Tibial nerve (tissue), 4 donors: Measurements from ENCODE around the gene HADHA. TPM values are rescaled to one million over a fixed set of nuclear protein-coding genes. Genes with fewer than 3 reads are reported as not detected.

Experiments
- DNase-seq, 2 donors: peaks; one replicate each; pipeline ENCODE4 v3.0.0-alpha.2; 2019; ENCODE audit warnings: low spot score in 2 of 2
- H3K27ac ChIP-seq, 4 donors: fragments of 200-600 bp; sonication (generic) in 3 of 4; one replicate each; pipeline ENCODE4 v1.5.1; 2017 to 2019; ENCODE audit warnings: mild to moderate bottlenecking in 1 of 4
- H3K27me3 ChIP-seq, 2 donors: fragments of 200-600 bp; sonication (generic) in 1 of 2; one replicate each; pipeline versions ENCODE4 v1.5.1 to v1.6.0; 2017 to 2019
- H3K36me3 ChIP-seq, 3 donors: fragments of 200-600 bp; sonication (generic); one replicate each; pipeline ENCODE4 v1.5.1; 2018 to 2019
- H3K4me1 ChIP-seq, 4 donors: fragments of 200-600 bp; sonication (generic) in 3 of 4; one replicate each; pipeline ENCODE4 v1.5.1; 2017 to 2019
- H3K4me3 ChIP-seq, 4 donors: fragments of 200-600 bp; sonication (generic) in 3 of 4; one replicate each; pipeline ENCODE4 v1.5.1; 2017 to 2019; ENCODE audit warnings: mild to moderate bottlenecking in 1 of 4, moderate library complexity in 1 of 4
- H3K9me3 ChIP-seq, 4 donors: fragments of 200-600 bp; sonication (generic) in 3 of 4; one replicate each; pipeline ENCODE4 v1.5.1; 2017 to 2019
- CTCF ChIP-seq, 5 experiments: fragments of 200-600 bp in 3 of 5; fragments of 450-650 bp in 2 of 5; sonication (generic) in 3 of 5; IDR thresholded peaks; one replicate each; pipeline ENCODE4 v1.5.1; 2016 to 2019; ENCODE audit warnings: antibody characterized with exemption in 5 of 5, mild to moderate bottlenecking in 3 of 5, moderate library complexity in 2 of 5
- EP300 ChIP-seq, 2 donors: sonication (generic); formaldehyde crosslinking; IDR thresholded peaks; one replicate each; pipeline ENCODE4 v1.6.1; 2017; ENCODE audit warnings: antibody characterized with exemption in 2 of 2, mild to moderate bottlenecking in 1 of 2
- POLR2A ChIP-seq, 2 donors: fragments of 450-650 bp; IDR thresholded peaks; one replicate each; pipeline ENCODE4 v1.6.1; 2017; ENCODE audit warnings: antibody characterized with exemption in 2 of 2, mild to moderate bottlenecking in 2 of 2, moderate library complexity in 2 of 2
- WGBS, 2 donors: methylation state at CpG; one replicate each; pipeline ENCODE4 v1.1.5; 2018; 5-methylcytosine and 5-hydroxymethylcytosine counted together
- total RNA-seq, 4 donors: library from RNA; depleted of rRNA; stranded (reverse); fragments of >200 nt; gene quantifications; one replicate each; pipeline ENCODE4 v1.1.0, GENCODE V29; 2016

The HADHA gene
- total RNA-seq, 4 donors from 2014 or later: 91.8 to 115 (median 104) TPM

- WGBS, 2 donors: 44 to 58% methylated on average over 16 to 20 of the region's 20 CpGs
- DNase-seq: no peak
- Histone ChIP-seq H3K36me3 (peaks cover 0 to 34% (median 0%) of the 10 kb centered on the region in 3 donors), H3K4me1 (peaks cover 0 to 20% (median 5%) of the 10 kb centered on the region in 4 donors), H3K4me3 (peak overlapping the region; percentile 55 to 80 (median 66)), H3K9me3 (no peaks in the 10 kb centered on the region), H3K27ac (peak overlapping the region; percentile 42 to 90 (median 84)), H3K27me3 (no peaks in the 10 kb centered on the region)
- TF ChIP-seq CTCF (IDR thresholded peaks at IDR 0.05) (no peak), EP300 (IDR thresholded peaks at IDR 0.05) (no peak)
Observed at GRCh38 chr2:26185304-26185928, 59.0 kb downstream of the HADHA start.

GRCh38 chr2:26184555-26185303 lies 59.7 kb downstream of the HADHA start:
- 3 to 5% methylated on average over 46 to 48 of the region's 114 CpGs for WGBS, 2 donors
- TF ChIP-seq CTCF (IDR thresholded peaks at IDR 0.05) (peak; percentile 53 to 85 (median 76)), POLR2A (IDR thresholded peaks at IDR 0.05) (no peak), EP300 (IDR thresholded peaks at IDR 0.05) (no peak)

GRCh38 chr2:26184121-26184520 lies 60.3 kb downstream of the HADHA start:
- DNase-seq: no peak
- Histone ChIP-seq H3K36me3 (peaks cover 0 to 21% (median 0%) of the 10 kb centered on the region in 3 donors), H3K27ac (peak overlapping the region in 2 of 4 donors; percentile 26 to 87), H3K9me3 (no peaks in the 10 kb centered on the region), H3K4me3 (peak overlapping the region; percentile 46 to 80 (median 56)), H3K27me3 (peaks cover 0 to 10% of the 10 kb centered on the region in 2 donors), H3K4me1 (peaks cover 0 to 27% (median 8%) of the 10 kb centered on the region in 4 donors)
- 70 to 90% methylated on average over 6 to 29 of the region's 34 CpGs for WGBS, 2 donors
- no peak for TF ChIP-seq EP300 (IDR thresholded peaks at IDR 0.05)
- no peak for TF ChIP-seq POLR2A (IDR thresholded peaks at IDR 0.05)
- TF ChIP-seq CTCF (IDR thresholded peaks at IDR 0.05): no peak

More at GRCh38 chr2:26184555-26185303, 59.7 kb downstream of the HADHA start:
- peaks cover 0 to 20% (median 5%) of the 10 kb centered on the region in 4 donors for H3K4me1 ChIP-seq
- DNase-seq: peak; percentile 62 to 64
- H3K4me3 ChIP-seq: peak overlapping the region; percentile 55 to 80 (median 66)
- peaks cover 0 to 4% of the 10 kb centered on the region in 2 donors for H3K27me3 ChIP-seq
- H3K27ac ChIP-seq: peak overlapping the region; percentile 42 to 90 (median 84)
- H3K9me3 ChIP-seq: no peaks in the 10 kb centered on the region
- H3K36me3 ChIP-seq: peaks cover 0 to 27% (median 0%) of the 10 kb centered on the region in 3 donors

- peaks cover 0 to 35% (median 15%) of the 10 kb centered on the region in 4 donors for H3K4me1 ChIP-seq
- WGBS, 2 donors: 97 to 99% methylated on average over 8 to 10 of the region's 11 CpGs
Observed at GRCh38 chr2:26182887-26183630, 61.4 kb downstream of the HADHA start.

GRCh38 chr2:26182441-26182840 lies 62.0 kb downstream of the HADHA start:
- TF ChIP-seq CTCF (IDR thresholded peaks at IDR 0.05) (no peak), EP300 (IDR thresholded peaks at IDR 0.05) (no peak), POLR2A (IDR thresholded peaks at IDR 0.05) (no peak)
- no peaks in the 10 kb centered on the region for H3K9me3 ChIP-seq
- H3K27ac ChIP-seq: no peak overlapping the region
- peaks cover 0 to 35% (median 15%) of the 10 kb centered on the region in 4 donors for H3K4me1 ChIP-seq
- no peak overlapping the region for H3K4me3 ChIP-seq
- 82 to 83% methylated on average over 5 of the region's 5 CpGs for WGBS, 2 donors
- peaks cover 0 to 17% of the 10 kb centered on the region in 2 donors for H3K27me3 ChIP-seq
- H3K36me3 ChIP-seq: peaks cover 0 to 6% (median 0%) of the 10 kb centered on the region in 3 donors
- no peak for DNase-seq

More at GRCh38 chr2:26182887-26183630, 61.4 kb downstream of the HADHA start:
- TF ChIP-seq POLR2A (IDR thresholded peaks at IDR 0.05): no peak
- peaks cover 0 to 12% (median 0%) of the 10 kb centered on the region in 3 donors for H3K36me3 ChIP-seq
- no peak overlapping the region for H3K4me3 ChIP-seq
- H3K27me3 ChIP-seq: peaks cover 0 to 15% of the 10 kb centered on the region in 2 donors
- no peak for DNase-seq
- no peaks in the 10 kb centered on the region for H3K9me3 ChIP-seq
- no peak overlapping the region for H3K27ac ChIP-seq
